Activated CD4-positive, alpha-beta T cell treated with anti-CD3 and anti-CD28 coated beads for 36 hours (primary cell): ENCODE data around the gene PRDM16. TPM values are rescaled to one million over a fixed set of nuclear protein-coding genes. Genes with fewer than 3 reads are reported as not detected.

ENCODE experiments used
- ATAC-seq: fragments of 200-7000 bp; cut with Tn5 transposase; one replicate; pipeline ENCODE4 v1.10.0; 2021; ENCODE audit warnings: mild to moderate bottlenecking, moderate library complexity
- CTCF ChIA-PET: fragments of 350-600 bp; sonication (Branson Sonifier 250); formaldehyde crosslinking; loops from one replicate; lab custom pipeline; 2021; ENCODE audit warnings: antibody characterized with exemption; lab: Charles Lee
- POLR2A ChIA-PET: fragments of 350-600 bp; sonication (Branson Sonifier 250); formaldehyde crosslinking; loops from one replicate; lab custom pipeline; 2021; ENCODE audit warnings: antibody characterized with exemption, inconsistent platforms; lab: Charles Lee
- DNase-seq: peaks from one replicate; pipeline ENCODE4 v3.0.0-alpha.2; 2020
- H3K27ac Mint-ChIP-seq: one replicate; pipeline ENCODE4 v1.8.0; 2021; ENCODE audit warnings: mixed read lengths
- H3K27me3 Mint-ChIP-seq: one replicate; pipeline ENCODE4 v1.8.0; 2021; ENCODE audit warnings: mixed read lengths
- H3K36me3 Mint-ChIP-seq: one replicate; pipeline ENCODE4 v1.8.0; 2021; ENCODE audit warnings: low read depth, mixed read lengths
- H3K4me1 Mint-ChIP-seq: one replicate; pipeline ENCODE4 v1.8.0; 2021; ENCODE audit warnings: mixed read lengths
- H3K4me3 Mint-ChIP-seq: one replicate; pipeline ENCODE4 v1.8.0; 2021; ENCODE audit warnings: mild to moderate bottlenecking, moderate library complexity, mixed read lengths
- H3K9me3 Mint-ChIP-seq: one replicate; pipeline ENCODE4 v1.8.0; 2021; ENCODE audit warnings: low read depth, mixed read lengths
- intact Hi-C, 2 experiments: fragments of 100-400 bp; cut with DNase I in 1 of 2; cut with micrococcal nuclease in 1 of 2; formaldehyde crosslinking; loops; one replicate each; pipeline versions ENCODE4 v1.14.2 to v1.15.1; 2022 to 2024; cut with DNase I, micrococcal nuclease
- total RNA-seq, 2 experiments: library from RNA; stranded (reverse); gene quantifications; one replicate each; pipeline ENCODE4 v1.2.3, GENCODE V29; 2021

PRDM16 gene
- total RNA-seq, 2 experiments from 2014 or later: 0.32 TPM; not detected in 1

- CTCF ChIA-PET: no interaction called here
- no peaks in the 10 kb centered on the region for H3K27me3 Mint-ChIP-seq
- no peak overlapping the region for H3K4me3 Mint-ChIP-seq
- POLR2A ChIA-PET: no interaction called here
- H3K9me3 Mint-ChIP-seq: no peaks in the 10 kb centered on the region
- H3K4me1 Mint-ChIP-seq: no peaks in the 10 kb centered on the region
- ATAC-seq (no peak), DNase-seq (no peak)
- no peak overlapping the region for H3K27ac Mint-ChIP-seq
- intact Hi-C loops: no loop called here
- no peaks in the 10 kb centered on the region for H3K36me3 Mint-ChIP-seq
These were observed 7.4 kb upstream of the PRDM16 start for GRCh38 chr1:3061566-3061965.

GRCh38 chr1:3061981-3062615 lies 6.9 kb upstream of the PRDM16 start:
- no peak overlapping the region for H3K27ac Mint-ChIP-seq
- ChIA-PET POLR2A (no interaction called here), CTCF (no interaction called here)
- intact Hi-C loops: no loop called here
- DNase-seq (no peak), ATAC-seq (no peak)
- no peaks in the 10 kb centered on the region for H3K27me3 Mint-ChIP-seq
- no peaks in the 10 kb centered on the region for H3K9me3 Mint-ChIP-seq
- no peak overlapping the region for H3K4me3 Mint-ChIP-seq
- H3K4me1 Mint-ChIP-seq: no peaks in the 10 kb centered on the region
- H3K36me3 Mint-ChIP-seq: no peaks in the 10 kb centered on the region

- DNase-seq (no peak), ATAC-seq (no peak)
- Mint-ChIP-seq H3K9me3 (no peaks in the 10 kb centered on the region), H3K4me3 (no peak overlapping the region), H3K27ac (no peak overlapping the region), H3K4me1 (no peaks in the 10 kb centered on the region), H3K36me3 (no peaks in the 10 kb centered on the region), H3K27me3 (no peaks in the 10 kb centered on the region)
- ChIA-PET POLR2A (no interaction called here), CTCF (no interaction called here)
- intact Hi-C loops: no loop called here
These were observed 6.2 kb upstream of the PRDM16 start for GRCh38 chr1:3062616-3063378.

GRCh38 chr1:3063379-3064295 lies 5.4 kb upstream of the PRDM16 start:
- Mint-ChIP-seq H3K4me3 (no peak overlapping the region), H3K36me3 (no peaks in the 10 kb centered on the region), H3K27ac (no peak overlapping the region), H3K4me1 (no peaks in the 10 kb centered on the region), H3K27me3 (peaks cover 2% of the 10 kb centered on the region), H3K9me3 (no peaks in the 10 kb centered on the region)
- intact Hi-C loops: no loop called here
- DNase-seq: no peak
- ChIA-PET CTCF (no interaction called here), POLR2A (no interaction called here)
- no peak for ATAC-seq

- no peak overlapping the region for H3K27ac Mint-ChIP-seq
- no peak for DNase-seq
- CTCF ChIA-PET: no interaction called here
- H3K9me3 Mint-ChIP-seq: no peaks in the 10 kb centered on the region
- POLR2A ChIA-PET: no interaction called here
- ATAC-seq: no peak
- intact Hi-C loops: no loop called here
- H3K4me1 Mint-ChIP-seq: peaks cover 2% of the 10 kb centered on the region
- H3K36me3 Mint-ChIP-seq: no peaks in the 10 kb centered on the region
- H3K27me3 Mint-ChIP-seq: peaks cover 4% of the 10 kb centered on the region
- H3K4me3 Mint-ChIP-seq: no peak overlapping the region
These were observed 4.6 kb upstream of the PRDM16 start for GRCh38 chr1:3064296-3064850.

GRCh38 chr1:3064901-3065300 lies 4.1 kb upstream of the PRDM16 start:
- H3K4me1 Mint-ChIP-seq: peaks cover 2% of the 10 kb centered on the region

GRCh38 chr1:3065396-3065795 lies 3.6 kb upstream of the PRDM16 start:
- DNase-seq (no peak), ATAC-seq (no peak)
- Mint-ChIP-seq H3K27ac (no peak overlapping the region), H3K36me3 (no peaks in the 10 kb centered on the region), H3K9me3 (no peaks in the 10 kb centered on the region), H3K4me3 (no peak overlapping the region), H3K27me3 (peaks cover 4% of the 10 kb centered on the region), H3K4me1 (peaks cover 2% of the 10 kb centered on the region)
- CTCF ChIA-PET: no interaction called here
- POLR2A ChIA-PET: no interaction called here
- intact Hi-C loops: no loop called here

More at GRCh38 chr1:3064901-3065300, 4.1 kb upstream of the PRDM16 start:
- ChIA-PET CTCF (no interaction called here), POLR2A (no interaction called here)
- Mint-ChIP-seq H3K9me3 (no peaks in the 10 kb centered on the region), H3K4me3 (no peak overlapping the region), H3K27me3 (peaks cover 4% of the 10 kb centered on the region), H3K36me3 (no peaks in the 10 kb centered on the region), H3K27ac (no peak overlapping the region)
- DNase-seq (no peak), ATAC-seq (no peak)
- intact Hi-C loops: no loop called here

- POLR2A ChIA-PET: no interaction called here
- peaks cover 4% of the 10 kb centered on the region for H3K27me3 Mint-ChIP-seq
- CTCF ChIA-PET: no interaction called here
- intact Hi-C loops: no loop called here
- H3K36me3 Mint-ChIP-seq: no peaks in the 10 kb centered on the region
- ATAC-seq (no peak), DNase-seq (no peak)
- H3K27ac Mint-ChIP-seq: no peak overlapping the region
- H3K4me3 Mint-ChIP-seq: no peak overlapping the region
- no peaks in the 10 kb centered on the region for H3K9me3 Mint-ChIP-seq
- H3K4me1 Mint-ChIP-seq: peaks cover 2% of the 10 kb centered on the region
These were observed 3.2 kb upstream of the PRDM16 start for GRCh38 chr1:3065797-3066196.

GRCh38 chr1:3066250-3066711 lies 2.7 kb upstream of the PRDM16 start:
- intact Hi-C loops: no loop called here
- H3K36me3 Mint-ChIP-seq: no peaks in the 10 kb centered on the region
- no peak for DNase-seq
- ATAC-seq: no peak
- CTCF ChIA-PET: no interaction called here
- no peak overlapping the region for H3K4me3 Mint-ChIP-seq
- peaks cover 2% of the 10 kb centered on the region for H3K4me1 Mint-ChIP-seq
- no peak overlapping the region for H3K27ac Mint-ChIP-seq
- peaks cover 6% of the 10 kb centered on the region for H3K27me3 Mint-ChIP-seq
- no peaks in the 10 kb centered on the region for H3K9me3 Mint-ChIP-seq
- POLR2A ChIA-PET: no interaction called here

GRCh38 chr1:3066826-3067225 lies 2.2 kb upstream of the PRDM16 start:
- Mint-ChIP-seq H3K27me3 (peaks cover 10% of the 10 kb centered on the region), H3K36me3 (no peaks in the 10 kb centered on the region), H3K4me1 (peaks cover 2% of the 10 kb centered on the region), H3K9me3 (no peaks in the 10 kb centered on the region), H3K27ac (no peak overlapping the region), H3K4me3 (no peak overlapping the region)
- ATAC-seq: no peak
- ChIA-PET POLR2A (no interaction called here), CTCF (interaction anchor here (0.6 kb wide), 1 partner anchor 249 kb away, joined by 3 read pairs; no protein-coding TSS in a partner anchor)
- intact Hi-C loops: no loop called here
- DNase-seq: no peak

- Mint-ChIP-seq H3K27ac (no peak overlapping the region), H3K36me3 (no peaks in the 10 kb centered on the region), H3K27me3 (peaks cover 14% of the 10 kb centered on the region), H3K9me3 (no peaks in the 10 kb centered on the region), H3K4me1 (peaks cover 2% of the 10 kb centered on the region), H3K4me3 (no peak overlapping the region)
- DNase-seq: no peak
- POLR2A ChIA-PET: no interaction called here
- intact Hi-C loops: no loop called here
- CTCF ChIA-PET: interaction anchor here (0.6 kb wide), 1 partner anchor 249 kb away, joined by 3 read pairs; no protein-coding TSS in a partner anchor
- no peak for ATAC-seq
These were observed 1.7 kb upstream of the PRDM16 start for GRCh38 chr1:3067301-3067670.
